MM.1S (cell line): ENCODE results near the gene BPI.
A peak's percentile ranks its signal among the peaks of the same experiment; 100 is the strongest.

Experiments
- DNase-seq: peaks from one replicate; pipeline ENCODE4 v3.0.0-alpha.2; 2015
- H2AFZ ChIP-seq: fragments of 300-600 bp; sonication (generic); 2 replicates; pipeline ENCODE4 v1.6.0; 2016; ENCODE audit warnings: antibody characterized with exemption, low read length
- H3F3A ChIP-seq: fragments of 300-600 bp; sonication (generic); 2 replicates; pipeline ENCODE4 v1.6.1; 2016; ENCODE audit warnings: mild to moderate bottlenecking, antibody characterized with exemption, low read length, moderate library complexity, mixed read lengths; ENCODE audit not compliant: insufficient read depth
- H3K27ac ChIP-seq: fragments of 300-600 bp; sonication (generic); 2 replicates; pipeline ENCODE4 v1.5.1; 2016; ENCODE audit warnings: mild to moderate bottlenecking, low read length
- H3K27me3 ChIP-seq: fragments of 300-600 bp; sonication (generic); replicated peaks from 2 replicates; pipeline ENCODE4 v1.6.0; 2016; ENCODE audit warnings: low read length; ENCODE audit not compliant: insufficient read depth
- H3K36me3 ChIP-seq: fragments of 300-600 bp; sonication (generic); replicated peaks from 2 replicates; pipeline ENCODE4 v1.6.1; 2016; ENCODE audit warnings: mild to moderate bottlenecking, low read length, mixed read lengths; ENCODE audit not compliant: insufficient read depth
- H3K4me1 ChIP-seq: fragments of 300-600 bp; sonication (generic); 2 replicates; pipeline ENCODE4 v1.6.1; 2016; ENCODE audit warnings: low read length, mixed read lengths
- H3K4me2 ChIP-seq: fragments of 300-600 bp; sonication (generic); 2 replicates; pipeline ENCODE4 v1.6.0; 2016; ENCODE audit warnings: low read depth, low read length
- H3K4me3 ChIP-seq: fragments of 300-600 bp; sonication (generic); 2 replicates; pipeline ENCODE4 v1.5.1; 2016; ENCODE audit warnings: low read length, mixed read lengths
- H3K79me2 ChIP-seq: fragments of 300-600 bp; sonication (generic); 2 replicates; pipeline ENCODE4 v1.6.1; 2016; ENCODE audit warnings: mixed run types, low read length, mixed read lengths
- H3K9ac ChIP-seq: fragments of 300-600 bp; sonication (generic); 2 replicates; pipeline ENCODE4 v1.6.1; 2016; ENCODE audit warnings: low read length, mixed read lengths
- H3K9me2 ChIP-seq: fragments of 300-600 bp; sonication (generic); replicated peaks from 2 replicates; pipeline ENCODE4 v1.6.1; 2016; ENCODE audit warnings: mild to moderate bottlenecking, low read length, mixed read lengths; ENCODE audit not compliant: insufficient read depth
- H3K9me3 ChIP-seq: fragments of 300-600 bp; sonication (generic); replicated peaks from 2 replicates; pipeline ENCODE4 v1.6.1; 2016; ENCODE audit warnings: mild to moderate bottlenecking, low read length, mixed read lengths; ENCODE audit not compliant: insufficient read depth
- H4K20me1 ChIP-seq: fragments of 300-600 bp; sonication (generic); 2 replicates; pipeline ENCODE4 v1.6.1; 2016; ENCODE audit warnings: mild to moderate bottlenecking, low read length, moderate library complexity, mixed read lengths; ENCODE audit not compliant: insufficient read depth
- CTCF ChIP-seq: fragments of 300-600 bp; sonication (generic); IDR thresholded peaks from 2 replicates; pipeline ENCODE4 v1.5.1; 2016; ENCODE audit warnings: antibody characterized with exemption, low read length, mixed read lengths
- EZH2 ChIP-seq: fragments of 300-600 bp; sonication (generic); optimal IDR thresholded peaks from 2 replicates; pipeline ENCODE3; 2017; ENCODE audit warnings: low read depth, mild to moderate bottlenecking, antibody characterized with exemption, low read length, mixed read lengths
- EZH2phosphoT487 ChIP-seq: fragments of 300-600 bp; sonication (generic); IDR thresholded peaks from 2 replicates; pipeline ENCODE4 v1.6.1; 2018; ENCODE audit warnings: antibody characterized with exemption, low read length

Gene BPI

GRCh38 chr20:38304845-38305447, 990 bp downstream of the BPI start:
- Histone ChIP-seq H3K36me3 (no peaks in the 10 kb centered on the region), H3K9me3 (no peaks in the 10 kb centered on the region), H3K79me2 (no peaks in the 10 kb centered on the region), H3K27ac (no peak overlapping the region), H4K20me1 (no peaks in the 10 kb centered on the region), H3K9me2 (no peaks in the 10 kb centered on the region), H3K4me1 (no peaks in the 10 kb centered on the region), H3K9ac (no peak overlapping the region), H3K4me2 (no peak overlapping the region), H2AFZ (no peak overlapping the region), H3K4me3 (no peak overlapping the region), H3K27me3 (no peaks in the 10 kb centered on the region), H3F3A (no peaks in the 10 kb centered on the region)
- TF ChIP-seq EZH2phosphoT487 (no peak), CTCF (peak; percentile 59)
- peak; percentile 26 for DNase-seq

GRCh38 chr20:38305541-38305940, 1.6 kb downstream of the BPI start:
- Histone ChIP-seq H3K9ac (no peak overlapping the region), H3K9me2 (no peaks in the 10 kb centered on the region), H3K27ac (no peak overlapping the region), H3K4me3 (no peak overlapping the region), H3K36me3 (no peaks in the 10 kb centered on the region), H3K4me1 (no peaks in the 10 kb centered on the region), H3K9me3 (no peaks in the 10 kb centered on the region), H3K79me2 (no peaks in the 10 kb centered on the region), H3K4me2 (no peak overlapping the region), H3K27me3 (no peaks in the 10 kb centered on the region), H2AFZ (no peak overlapping the region), H4K20me1 (no peaks in the 10 kb centered on the region), H3F3A (no peaks in the 10 kb centered on the region)
- DNase-seq = no peak
- TF ChIP-seq EZH2phosphoT487 = no peak
- TF ChIP-seq EZH2 = no peak
- TF ChIP-seq CTCF = no peak

GRCh38 chr20:38306379-38306778, 2.4 kb downstream of the BPI start:
- Histone ChIP-seq H3K9me2 (no peaks in the 10 kb centered on the region), H3K27me3 (no peaks in the 10 kb centered on the region), H3K9me3 (no peaks in the 10 kb centered on the region), H3K4me1 (no peaks in the 10 kb centered on the region), H3K27ac (no peak overlapping the region), H3K36me3 (no peaks in the 10 kb centered on the region), H2AFZ (no peak overlapping the region), H4K20me1 (no peaks in the 10 kb centered on the region), H3K79me2 (no peaks in the 10 kb centered on the region), H3K4me2 (no peak overlapping the region), H3K4me3 (no peak overlapping the region), H3F3A (no peaks in the 10 kb centered on the region), H3K9ac (no peak overlapping the region)
- no peak for DNase-seq
- TF ChIP-seq EZH2 = no peak
- no peak for TF ChIP-seq CTCF
- no peak for TF ChIP-seq EZH2phosphoT487
